HG03280 (cell line): ENCODE data around the gene HINT3.
"Not testable (repeated sequence)": the region's sequence is repeated elsewhere in the genome, so short reads cannot be mapped to it uniquely, and the experiment has no call there.

Experiments
- ATAC-seq: cut with Tn5 transposase; IDR thresholded peaks from one replicate; pipeline ENCODE4 v1.9.1; 2021; ENCODE audit warnings: mild to moderate bottlenecking, moderate library complexity; ENCODE audit not compliant: unreplicated experiment

Gene HINT3

GRCh38 chr6:125956506-125957390 is at the start of gene HINT3:
Gene HINT3 (plus strand): TSS chr6:125956770. CDS start chr6:125956978, 208 bp downstream.
- ATAC-seq: peak; percentile 95

GRCh38 chr6:125910527-125910926 is 46.0 kb upstream of the HINT3 start:
- peak; percentile 99 for ATAC-seq

GRCh38 chr6:125911051-125911451 is 45.5 kb upstream of the HINT3 start:
- not testable (repeated sequence) for ATAC-seq

GRCh38 chr6:125912430-125912829 is 44.1 kb upstream of the HINT3 start:
- ATAC-seq: not testable (repeated sequence)

GRCh38 chr6:125913145-125913544 is 43.4 kb upstream of the HINT3 start:
- ATAC-seq: no peak

- ATAC-seq: no peak
These were observed 42.7 kb upstream of the HINT3 start for GRCh38 chr6:125913864-125914351.

GRCh38 chr6:125918230-125918629 is 38.3 kb upstream of the HINT3 start:
- no peak for ATAC-seq

GRCh38 chr6:125918681-125919566 is 37.6 kb upstream of the HINT3 start:
- peak; percentile 90 for ATAC-seq

- ATAC-seq: peak; percentile 26
These were observed 37.0 kb upstream of the HINT3 start for GRCh38 chr6:125919618-125920017.

GRCh38 chr6:125922322-125922860 is 34.2 kb upstream of the HINT3 start:
- ATAC-seq: no peak

- ATAC-seq: no peak
These were observed 33.1 kb upstream of the HINT3 start for GRCh38 chr6:125923366-125923877.

GRCh38 chr6:125924169-125924568 is 32.4 kb upstream of the HINT3 start:
- ATAC-seq: no peak

GRCh38 chr6:125924697-125925358 is 31.7 kb upstream of the HINT3 start:
- ATAC-seq: no peak

GRCh38 chr6:125926711-125927110 is 29.9 kb upstream of the HINT3 start:
- no peak for ATAC-seq

- ATAC-seq: no peak
These were observed 28.8 kb upstream of the HINT3 start for GRCh38 chr6:125927761-125928160.

GRCh38 chr6:125930765-125931418 is 25.7 kb upstream of the HINT3 start:
- ATAC-seq: no peak

- ATAC-seq: no peak
These were observed 24.7 kb upstream of the HINT3 start for GRCh38 chr6:125931733-125932450.

GRCh38 chr6:125932451-125932795 is 24.1 kb upstream of the HINT3 start:
- ATAC-seq: no peak

GRCh38 chr6:125935520-125935919 is 21.1 kb upstream of the HINT3 start:
- ATAC-seq: not testable (repeated sequence)
